ENCODE results near the gene TPRG1L.

DNA sequence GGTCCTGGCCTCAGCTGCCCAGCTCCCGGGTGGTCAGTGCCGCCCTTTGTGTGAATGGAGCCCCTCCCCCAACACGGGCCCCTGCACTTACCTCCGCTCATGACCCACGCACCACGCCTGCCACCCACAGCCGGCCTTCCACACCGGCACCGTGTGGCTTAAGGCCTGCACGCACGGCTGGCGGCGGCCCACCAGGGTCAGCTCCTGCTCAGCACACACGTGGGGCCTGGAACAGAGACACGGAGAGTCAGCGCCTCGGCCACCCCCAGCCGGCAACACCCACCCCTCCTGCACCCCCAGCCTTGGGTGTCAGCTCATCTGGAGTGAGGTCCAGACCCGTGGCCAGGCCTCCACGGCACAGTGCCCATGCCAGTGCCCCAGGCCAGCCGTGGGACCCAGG, 22.4 kb upstream of the TPRG1L start:
- TF ChIP-seq CTCF (IDR thresholded peaks at IDR 0.05; ENCODE audit: low read length): no peak
- TF ChIP-seq EZH2phosphoT487 (IDR thresholded peaks at IDR 0.05; ENCODE audit: low read length): no peak

All from MM.1S (cell line).